Mononuclear cell (primary cell): ENCODE data around the gene AKR1A1. TPM values are rescaled to one million over a fixed set of nuclear protein-coding genes. Genes with fewer than 3 reads are reported as not detected.
"Not testable (repeated sequence)": the region's sequence is repeated elsewhere in the genome, so short reads cannot be mapped to it uniquely, and the experiment has no call there.

Source experiments
- H3K27me3 ChIP-seq: 2 replicates; pipeline ENCODE4 v1.6.0; 2011; ENCODE audit warnings: low read length, control low read depth; ENCODE audit not compliant: insufficient read depth
- H3K4me1 ChIP-seq: 2 replicates; pipeline ENCODE4 v1.5.1; 2011; ENCODE audit warnings: mild to moderate bottlenecking, low read length, control low read depth; ENCODE audit not compliant: insufficient read depth
- H3K4me3 ChIP-seq: 2 replicates; pipeline ENCODE4 v1.5.1; 2011; ENCODE audit warnings: mild to moderate bottlenecking, low read length, moderate library complexity
- H3K9me3 ChIP-seq: 2 replicates; pipeline ENCODE4 v1.5.1; 2011; ENCODE audit warnings: low read depth, mild to moderate bottlenecking, control low read depth, low read length
- total RNA-seq: library from RNA; depleted of rRNA; stranded (reverse); fragments of >200 nt; gene quantifications from one replicate; pipeline ENCODE4 v1.2.3, GENCODE V29; 2012

Gene AKR1A1
- total RNA-seq, 1 donor: 37.3 TPM

- Histone ChIP-seq H3K4me1 (peaks cover 5% of the 10 kb centered on the region), H3K27me3 (no peaks in the 10 kb centered on the region), H3K4me3 (no peak overlapping the region), H3K9me3 (no peaks in the 10 kb centered on the region)
Observed at GRCh38 chr1:45574105-45574626, 23.5 kb downstream of the AKR1A1 start.

- H3K4me1 ChIP-seq: peaks cover 40% of the 10 kb centered on the region
- H3K27me3 ChIP-seq: no peaks in the 10 kb centered on the region
- no peaks in the 10 kb centered on the region for H3K9me3 ChIP-seq
- H3K4me3 ChIP-seq: peak overlapping the region; percentile 98
Observed at GRCh38 chr1:45583264-45583665, 32.6 kb downstream of the AKR1A1 start.

- no peaks in the 10 kb centered on the region for H3K9me3 ChIP-seq
- H3K4me1 ChIP-seq: peaks cover 40% of the 10 kb centered on the region
- peak within 1 kb of the TSS; percentile 98 for H3K4me3 ChIP-seq
- no peaks in the 10 kb centered on the region for H3K27me3 ChIP-seq
Observed at GRCh38 chr1:45583666-45584350, 33.2 kb downstream of the AKR1A1 start, which contains the start of gene NASP. NASP (plus strand) TSS chr1:45584041; CDS start chr1:45584147, 106 bp downstream.

- Histone ChIP-seq H3K4me3 (peak overlapping the region; percentile 98), H3K4me1 (peaks cover 40% of the 10 kb centered on the region), H3K27me3 (no peaks in the 10 kb centered on the region), H3K9me3 (no peaks in the 10 kb centered on the region)
Observed at GRCh38 chr1:45584351-45585109, 33.9 kb downstream of the AKR1A1 start.

GRCh38 chr1:45585110-45585426 is 34.4 kb downstream of the AKR1A1 start:
- peak overlapping the region; percentile 98 for H3K4me3 ChIP-seq
- H3K9me3 ChIP-seq: no peaks in the 10 kb centered on the region
- H3K27me3 ChIP-seq: no peaks in the 10 kb centered on the region
- H3K4me1 ChIP-seq: peaks cover 40% of the 10 kb centered on the region

- Histone ChIP-seq H3K9me3 (no peaks in the 10 kb centered on the region), H3K4me3 (peak overlapping the region; percentile 9), H3K4me1 (peaks cover 40% of the 10 kb centered on the region), H3K27me3 (no peaks in the 10 kb centered on the region)
Observed at GRCh38 chr1:45585496-45586075, 35.0 kb downstream of the AKR1A1 start.

GRCh38 chr1:45586769-45587168 is 36.1 kb downstream of the AKR1A1 start:
- Histone ChIP-seq H3K9me3 (no peaks in the 10 kb centered on the region), H3K4me1 (peaks cover 40% of the 10 kb centered on the region), H3K4me3 (no peak overlapping the region), H3K27me3 (no peaks in the 10 kb centered on the region)

- H3K4me3 ChIP-seq: no peak overlapping the region
- no peaks in the 10 kb centered on the region for H3K27me3 ChIP-seq
- no peaks in the 10 kb centered on the region for H3K9me3 ChIP-seq
- H3K4me1 ChIP-seq: peaks cover 24% of the 10 kb centered on the region
Observed at GRCh38 chr1:45589861-45590260, 39.2 kb downstream of the AKR1A1 start.

GRCh38 chr1:45594412-45594811 is 43.8 kb downstream of the AKR1A1 start:
- no peaks in the 10 kb centered on the region for H3K4me1 ChIP-seq

GRCh38 chr1:45596765-45597164 is 46.1 kb downstream of the AKR1A1 start:
- not testable (repeated sequence) for H3K4me1 ChIP-seq, H3K4me3 ChIP-seq, H3K27me3 ChIP-seq, H3K9me3 ChIP-seq

More at GRCh38 chr1:45594412-45594811, 43.8 kb downstream of the AKR1A1 start:
- no peak overlapping the region for H3K4me3 ChIP-seq
- no peaks in the 10 kb centered on the region for H3K27me3 ChIP-seq
- H3K9me3 ChIP-seq: no peaks in the 10 kb centered on the region

- H3K4me1 ChIP-seq: peaks cover 22% of the 10 kb centered on the region
- no peak overlapping the region for H3K4me3 ChIP-seq
- H3K9me3 ChIP-seq: no peaks in the 10 kb centered on the region
- H3K27me3 ChIP-seq: no peaks in the 10 kb centered on the region
Observed at GRCh38 chr1:45604239-45604638, 53.6 kb downstream of the AKR1A1 start.

- peaks cover 23% of the 10 kb centered on the region for H3K4me1 ChIP-seq
- no peak overlapping the region for H3K4me3 ChIP-seq
Observed at GRCh38 chr1:45607404-45608074, 56.9 kb downstream of the AKR1A1 start.

GRCh38 chr1:45608175-45609156 is 57.8 kb downstream of the AKR1A1 start:
- Histone ChIP-seq H3K27me3 (no peaks in the 10 kb centered on the region), H3K9me3 (no peaks in the 10 kb centered on the region), H3K4me3 (no peak overlapping the region), H3K4me1 (peaks cover 23% of the 10 kb centered on the region)

More at GRCh38 chr1:45607404-45608074, 56.9 kb downstream of the AKR1A1 start:
- Histone ChIP-seq H3K27me3 (no peaks in the 10 kb centered on the region), H3K9me3 (no peaks in the 10 kb centered on the region)
